ENCODE measurements around the gene PRKG2. TPM values are rescaled to one million over a fixed set of nuclear protein-coding genes. Genes with fewer than 3 reads are reported as not detected.

The PRKG2 gene
- total RNA-seq, 3 donors from 2014 or later, result 9.8 to 25.7 (median 14.4) TPM

- ATAC-seq (no peak), DNase-seq (no peak)
- no peak overlapping the region for H3K4me3 ChIP-seq
- H3K9me3 ChIP-seq, result no peaks in the 10 kb centered on the region
- H3K36me3 ChIP-seq (ENCODE audit: low read depth), result no peaks in the 10 kb centered on the region
- TF ChIP-seq CTCF (IDR thresholded peaks at IDR 0.05), result no peak
- no peaks in the 10 kb centered on the region for H3K4me1 ChIP-seq (ENCODE audit: low read depth)
- intact Hi-C loops (cut with DNase I, micrococcal nuclease), result no loop called here
These were observed 20.7 kb downstream of the PRKG2 start for GRCh38 chr4:81194286-81194685.

- DNase-seq (no peak), ATAC-seq (no peak)
- Histone ChIP-seq H3K4me3 (no peak overlapping the region), H3K4me1 (ENCODE audit: low read depth) (no peaks in the 10 kb centered on the region), H3K36me3 (ENCODE audit: low read depth) (no peaks in the 10 kb centered on the region), H3K9me3 (no peaks in the 10 kb centered on the region)
- no peak for TF ChIP-seq CTCF (IDR thresholded peaks at IDR 0.05)
- intact Hi-C loops (cut with DNase I, micrococcal nuclease), result no loop called here
These were observed 34.1 kb downstream of the PRKG2 start for GRCh38 chr4:81180916-81181315.

GRCh38 chr4:81179326-81179725 is 35.7 kb downstream of the PRKG2 start:
- Histone ChIP-seq H3K36me3 (ENCODE audit: low read depth) (no peaks in the 10 kb centered on the region), H3K4me1 (ENCODE audit: low read depth) (no peaks in the 10 kb centered on the region), H3K4me3 (no peak overlapping the region), H3K9me3 (no peaks in the 10 kb centered on the region)
- no peak for TF ChIP-seq CTCF (IDR thresholded peaks at IDR 0.05)
- no peak for DNase-seq
- ATAC-seq, result no peak
- intact Hi-C loops (cut with DNase I, micrococcal nuclease), result no loop called here

- DNase-seq (no peak), ATAC-seq (no peak)
- Histone ChIP-seq H3K4me1 (ENCODE audit: low read depth) (no peaks in the 10 kb centered on the region), H3K9me3 (no peaks in the 10 kb centered on the region), H3K4me3 (no peak overlapping the region), H3K36me3 (ENCODE audit: low read depth) (no peaks in the 10 kb centered on the region)
- intact Hi-C loops (cut with DNase I, micrococcal nuclease), result no loop called here
- TF ChIP-seq CTCF (IDR thresholded peaks at IDR 0.05), result no peak
These were observed 41.8 kb downstream of the PRKG2 start for GRCh38 chr4:81173213-81173612.

- Histone ChIP-seq H3K4me3 (no peak overlapping the region), H3K36me3 (ENCODE audit: low read depth) (no peaks in the 10 kb centered on the region), H3K9me3 (no peaks in the 10 kb centered on the region), H3K4me1 (ENCODE audit: low read depth) (peaks cover 10% of the 10 kb centered on the region)
- no peak for DNase-seq
- intact Hi-C loops (cut with DNase I, micrococcal nuclease), result no loop called here
- no peak for TF ChIP-seq CTCF (IDR thresholded peaks at IDR 0.05)
- ATAC-seq, result no peak
These were observed 48.4 kb downstream of the PRKG2 start for GRCh38 chr4:81166458-81167160.

All from mucosa of descending colon (tissue), 3 donors.